Endothelial cell of umbilical vein (primary cell): Measurements from ENCODE around the gene FJX1. TPM values are rescaled to one million over a fixed set of nuclear protein-coding genes. Genes with fewer than 3 reads are reported as not detected.

Experiments
- BruUV-seq: library from RNA; stranded (reverse); fragments of 400-500 nt; replicated peaks from 2 replicates; lab custom pipeline; 2021; lab: Mats Ljungman, UMichigan
- CTCF ChIA-PET: fragments of 300-600, 350-600 bp; sonication (Branson Sonifier 250); formaldehyde crosslinking; loops from one replicate; lab custom pipeline; 2021; ENCODE audit warnings: antibody characterized with exemption, inconsistent platforms; lab: Charles Lee
- POLR2A ChIA-PET: fragments of 300-600, 350-600 bp; sonication (Branson Sonifier 250); formaldehyde crosslinking; loops from one replicate; lab custom pipeline; 2021; ENCODE audit warnings: antibody characterized with exemption, inconsistent platforms; lab: Charles Lee
- DNase-seq: peaks from one replicate; pipeline ENCODE4 v3.0.0-alpha.2; 2011; ENCODE audit warnings: low read depth, low spot score
- FAIRE-seq: peaks from 2 replicates; lab custom pipeline; 2011; peaks lifted over from hg19 to GRCh38; lab: Jason Lieb, UNC
- H2AFZ ChIP-seq: 2 replicates; pipeline ENCODE4 v1.6.0; 2012; ENCODE audit warnings: low read depth, low read length, control low read depth, inconsistent platforms
- H3K27ac ChIP-seq: 2 replicates; pipeline ENCODE4 v1.5.1; 2011; ENCODE audit warnings: low read depth, mild to moderate bottlenecking, control low read depth, low read length, moderate library complexity; ENCODE audit not compliant: insufficient read depth
- H3K27me3 ChIP-seq, 2 experiments: 2 replicates each; pipeline versions ENCODE4 v1.6.0 to v1.6.1; 2011; ENCODE audit warnings: low read length in 2 of 2, mixed read lengths in 1 of 2; ENCODE audit not compliant: control insufficient read depth in 2 of 2, insufficient read depth in 2 of 2
- H3K36me3 ChIP-seq, 2 experiments: 2 replicates in 1 of 2; 3 replicates in 1 of 2; pipeline ENCODE4 v1.5.1; 2011; ENCODE audit warnings: low read length in 2 of 2, mild to moderate bottlenecking in 1 of 2, moderate library complexity in 1 of 2; ENCODE audit not compliant: control insufficient read depth in 2 of 2, insufficient read depth in 2 of 2; ENCODE audit errors: extremely low read depth in 1 of 2
- H3K4me1 ChIP-seq: 3 replicates; pipeline ENCODE4 v1.5.1; 2011; ENCODE audit warnings: mild to moderate bottlenecking, low read length; ENCODE audit not compliant: control insufficient read depth, insufficient read depth; ENCODE audit errors: extremely low read depth
- H3K4me2 ChIP-seq: 2 replicates; pipeline ENCODE4 v1.6.1; 2011; ENCODE audit warnings: low read length, control low read depth, mixed read lengths; ENCODE audit not compliant: insufficient read depth
- H3K4me3 ChIP-seq, 3 experiments: fragments of 200-600 bp in 1 of 3; sonication (generic), shearing (Covaris generic) in 1 of 3; replicated peaks in 1 of 3; 2 replicates each; pipeline ENCODE4 v1.5.1; 2011 to 2016; ENCODE audit warnings: control low read depth in 3 of 3, low read length in 3 of 3, mild to moderate bottlenecking in 2 of 3, inconsistent platforms in 1 of 3, low read depth in 1 of 3, moderate library complexity in 1 of 3; ENCODE audit not compliant: insufficient read depth in 1 of 3
- H3K79me2 ChIP-seq: 2 replicates; pipeline ENCODE4 v1.6.0; 2012; ENCODE audit warnings: low read length, inconsistent platforms; ENCODE audit not compliant: control insufficient read depth, insufficient read depth
- H3K9ac ChIP-seq: replicated peaks from 2 replicates; pipeline ENCODE3; 2011; ENCODE audit warnings: low read length, control low read depth; ENCODE audit not compliant: insufficient read depth; ENCODE audit errors: extremely low read depth
- H3K9me1 ChIP-seq: replicated peaks from 3 replicates; pipeline ENCODE4 v1.6.0; 2011; ENCODE audit warnings: mild to moderate bottlenecking, low read length; ENCODE audit not compliant: control insufficient read depth, insufficient read depth; ENCODE audit errors: extremely low read depth
- H3K9me3 ChIP-seq: replicated peaks from 2 replicates; pipeline ENCODE4 v1.5.1; 2012; ENCODE audit warnings: low read length, inconsistent platforms; ENCODE audit not compliant: control insufficient read depth, insufficient read depth
- H4K20me1 ChIP-seq: replicated peaks from 2 replicates; pipeline ENCODE3; 2011; ENCODE audit warnings: mild to moderate bottlenecking, low read length; ENCODE audit not compliant: control insufficient read depth, insufficient read depth; ENCODE audit errors: extremely low read depth
- CTCF ChIP-seq, 2 donors: IDR thresholded peaks; 1 replicate in 1 of 2; 2 replicates in 1 of 2; pipeline ENCODE4 v1.5.1; 2011; ENCODE audit warnings: low read length in 2 of 2, mild to moderate bottlenecking in 2 of 2, moderate library complexity in 2 of 2, control low read depth in 1 of 2, inconsistent platforms in 1 of 2, low read depth in 1 of 2; ENCODE audit not compliant: insufficient read depth in 1 of 2; ENCODE audit errors: extremely low read depth in 1 of 2
- EZH2 ChIP-seq: IDR thresholded peaks from 2 replicates; pipeline ENCODE4 v1.6.1; 2012; ENCODE audit warnings: borderline replicate concordance, low read depth, mild to moderate bottlenecking, moderate library complexity, low read length, inconsistent platforms; ENCODE audit not compliant: severe bottlenecking
- FOS ChIP-seq: IDR thresholded peaks from 2 replicates; pipeline ENCODE4 v1.6.1; 2011; ENCODE audit warnings: mild to moderate bottlenecking, low read length, moderate library complexity, borderline replicate concordance; ENCODE audit not compliant: insufficient read depth
- GATA2 ChIP-seq: IDR thresholded peaks from 2 replicates; pipeline ENCODE4 v1.7.0; 2011; ENCODE audit warnings: low read depth, mild to moderate bottlenecking, moderate library complexity, mixed read lengths, low read length; ENCODE audit not compliant: insufficient read length, insufficient read depth
- JUN ChIP-seq: IDR thresholded peaks from 2 replicates; pipeline ENCODE4 v1.6.1; 2011; ENCODE audit warnings: borderline replicate concordance, low read depth; ENCODE audit not compliant: insufficient read length, insufficient read depth
- MAX ChIP-seq: IDR thresholded peaks from 2 replicates; pipeline ENCODE4 v1.6.1; 2011; ENCODE audit not compliant: insufficient read depth, insufficient read length
- MYC ChIP-seq: IDR thresholded peaks from one replicate; pipeline ENCODE4 v1.6.1; 2011; ENCODE audit warnings: mild to moderate bottlenecking, low read depth, low read length
- POLR2A ChIP-seq: IDR thresholded peaks from 2 replicates; pipeline ENCODE4 v1.6.1; 2012; ENCODE audit warnings: low read depth, mild to moderate bottlenecking, control low read depth, low read length
- POLR2AphosphoS5 ChIP-seq: IDR thresholded peaks from 2 replicates; pipeline ENCODE4 v1.6.1; 2012; ENCODE audit warnings: low read depth, mild to moderate bottlenecking, control low read depth, low read length, moderate library complexity; ENCODE audit not compliant: insufficient read depth
- dilution Hi-C: fragments of 300-500 bp; cut with MboI; formaldehyde crosslinking; loops from one replicate; pipeline ENCODE4 v1.15.0; 2019; ENCODE audit warnings: low sequenced_read_pairs; ENCODE audit not compliant: extremely low pct_ligation_motif_present
- intact Hi-C: fragments of 100-400 bp; cut with micrococcal nuclease; formaldehyde crosslinking; loops from one replicate; pipeline ENCODE4 v1.10.0; 2022
- polyA plus RNA-seq, 4 experiments: library from polyadenylated mRNA; depleted of rRNA in 3 of 4; stranded (reverse) in 3 of 4; unstranded in 1 of 4; fragments of >200 nt; gene quantifications; 2 replicates each; pipeline versions ENCODE4 v1.2.1 to v1.2.3, GENCODE V29; 2011 to 2012; ENCODE audit warnings: missing spikeins in 1 of 4
- total RNA-seq: library from RNA; stranded (reverse); gene quantifications from 2 replicates; pipeline ENCODE4 v1.2.3, GENCODE V29; 2021

FJX1 gene
- total and polyA plus RNA-seq, 2 donors (not counting 3 experiments of a cell fraction or from before 2014, with no cell fraction given): 9.2 to 26.6 TPM

GRCh38 chr11:35633827-35634423 is 15.7 kb downstream of the FJX1 start:
- no peaks in the 10 kb centered on the region for H3K27me3 ChIP-seq
- DNase-seq (no peak), FAIRE-seq (no peak)
- no peaks in the 10 kb centered on the region for H3K9me3 ChIP-seq
- H3K27ac ChIP-seq: no peak overlapping the region
- H3K4me1 ChIP-seq: peaks cover 29% of the 10 kb centered on the region
- no peak overlapping the region for H3K4me3 ChIP-seq
- H2AFZ ChIP-seq: no peak overlapping the region
- no peaks in the 10 kb centered on the region for H4K20me1 ChIP-seq
- no peaks in the 10 kb centered on the region for H3K36me3 ChIP-seq
- intact Hi-C loops (no loop called here), dilution Hi-C loops (no loop called here)
- CTCF ChIA-PET: interaction anchor here (1.1 kb wide), 1 partner anchor 188 kb away, joined by 3 read pairs; no protein-coding TSS in a partner anchor
- no TSS peak for BruUV-seq
- H3K9ac ChIP-seq: no peak overlapping the region
- POLR2A ChIA-PET: no interaction called here
- no peaks in the 10 kb centered on the region for H3K79me2 ChIP-seq
- no peak overlapping the region for H3K4me2 ChIP-seq
- H3K9me1 ChIP-seq: no peaks in the 10 kb centered on the region
- TF ChIP-seq GATA2 (no peak), FOS (no peak), JUN (no peak), POLR2A (no peak), EZH2 (no peak), MYC (no peak), CTCF (IDR thresholded peaks at IDR 0.05; ENCODE audit: extremely low read depth in 1 of 2, insufficient read depth in 1 of 2, low read depth in 1 of 2, low read length in 2 of 2) (no peak), MAX (no peak), POLR2AphosphoS5 (no peak)
